GM23338 (cell line): Measurements from ENCODE around the gene MTHFS. TPM values are rescaled to one million over a fixed set of nuclear protein-coding genes. Genes with fewer than 3 reads are reported as not detected.

ENCODE experiments used
- ATAC-seq: fragments of 200-7000 bp; cut with Tn5 transposase; 3 replicates; pipeline ENCODE4 v1.9.1; 2020
- DNase-seq: peaks from one replicate; pipeline ENCODE4 v3.0.0-alpha.2; 2015; ENCODE audit warnings: low spot score
- H2AFZ ChIP-seq: fragments of 200-600 bp; sonication (generic); 2 replicates; pipeline ENCODE4 v1.8.0; 2016; ENCODE audit warnings: antibody characterized with exemption, mild to moderate bottlenecking, moderate library complexity
- H3F3A ChIP-seq: fragments of 200-600 bp; sonication (generic); replicated peaks from 2 replicates; pipeline ENCODE4 v1.8.0; 2017; ENCODE audit warnings: antibody characterized with exemption, mixed run types, low read depth
- H3K27ac ChIP-seq: fragments of 200-600 bp; sonication (generic); 2 replicates; pipeline ENCODE4 v1.6.1; 2016; ENCODE audit warnings: low read depth
- H3K27me3 ChIP-seq: fragments of 200-600 bp; sonication (generic); 2 replicates; pipeline ENCODE4 v1.8.0; 2016; ENCODE audit warnings: mild to moderate bottlenecking, mixed run types, moderate library complexity; ENCODE audit not compliant: insufficient read depth
- H3K36me3 ChIP-seq: fragments of 200-600 bp; sonication (generic); 2 replicates; pipeline ENCODE4 v1.8.0; 2016; ENCODE audit warnings: mild to moderate bottlenecking; ENCODE audit not compliant: insufficient read depth
- H3K4me1 ChIP-seq: fragments of 200-600 bp; sonication (generic); 2 replicates; pipeline ENCODE4 v1.8.0; 2016; ENCODE audit warnings: mild to moderate bottlenecking, moderate library complexity; ENCODE audit not compliant: insufficient read depth
- H3K4me2 ChIP-seq: fragments of 200-600 bp; sonication (generic); 2 replicates; pipeline ENCODE4 v1.7.1; 2017; ENCODE audit warnings: mixed run types
- H3K4me3 ChIP-seq: fragments of 200-600 bp; sonication (generic); 2 replicates; pipeline ENCODE4 v1.6.1; 2016; ENCODE audit warnings: mixed run types
- H3K79me2 ChIP-seq: fragments of 200-600 bp; sonication (generic); replicated peaks from 2 replicates; pipeline ENCODE4 v1.8.0; 2017; ENCODE audit warnings: mild to moderate bottlenecking; ENCODE audit not compliant: insufficient read depth
- H3K9me2 ChIP-seq: fragments of 200-600 bp; sonication (generic); 2 replicates; pipeline ENCODE4 v1.8.0; 2017; ENCODE audit not compliant: insufficient read depth
- H4K20me1 ChIP-seq: fragments of 200-600 bp; sonication (generic); replicated peaks from 2 replicates; pipeline ENCODE4 v1.8.0; 2017; ENCODE audit warnings: mild to moderate bottlenecking; ENCODE audit not compliant: insufficient read depth
- H3K27ac Mint-ChIP-seq: 2 replicates; pipeline ENCODE4 v1.8.0; 2020; ENCODE audit warnings: inconsistent platforms, mild to moderate bottlenecking, moderate library complexity, mixed read lengths
- H3K27me3 Mint-ChIP-seq: 3 replicates; pipeline ENCODE4 v1.8.0; 2022; ENCODE audit warnings: low read depth, mild to moderate bottlenecking, moderate library complexity, mixed read lengths, inconsistent platforms; ENCODE audit not compliant: insufficient read depth, poor library complexity
- H3K36me3 Mint-ChIP-seq: 3 replicates; pipeline ENCODE4 v1.8.0; 2021; ENCODE audit warnings: low read depth, mild to moderate bottlenecking, inconsistent platforms, moderate library complexity, mixed read lengths
- H3K4me1 Mint-ChIP-seq: 3 replicates; pipeline ENCODE4 v1.8.0; 2020; ENCODE audit warnings: mild to moderate bottlenecking, inconsistent platforms, mixed read lengths
- H3K4me3 Mint-ChIP-seq: 3 replicates; pipeline ENCODE4 v1.8.0; 2021; ENCODE audit warnings: moderate library complexity, mild to moderate bottlenecking, inconsistent platforms, mixed read lengths
- H3K9me3 Mint-ChIP-seq: 3 replicates; pipeline ENCODE4 v1.8.0; 2020; ENCODE audit warnings: moderate library complexity, mild to moderate bottlenecking, inconsistent platforms, mixed read lengths
- CREB1 ChIP-seq: fragments of 250-450 bp; sonication (Bioruptor Pico); IDR thresholded peaks from 2 replicates; pipeline ENCODE4 v1.5.0; 2020; ENCODE audit warnings: low read depth, mild to moderate bottlenecking, moderate library complexity
- EZH2phosphoT487 ChIP-seq: fragments of 200-600 bp; sonication (generic); IDR thresholded peaks from one replicate; pipeline ENCODE4 v1.8.1; 2018; ENCODE audit warnings: antibody characterized with exemption; ENCODE audit not compliant: unreplicated experiment
- JUNB ChIP-seq: IDR thresholded peaks from one replicate; pipeline ENCODE4 v1.6.1; 2016; ENCODE audit warnings: antibody characterized with exemption; ENCODE audit not compliant: unreplicated experiment
- polyA plus RNA-seq: library from polyadenylated mRNA; unstranded; fragments of >200 nt; fragmentation: Nextera tagmentation; extraction: Ambion mirVana; gene quantifications from 2 replicates; pipeline ENCODE4 v1.2.1, GENCODE V29; 2016
- total RNA-seq: library from RNA; depleted of rRNA; stranded (reverse); fragments of >200 nt; shearing (Covaris generic); gene quantifications from 2 replicates; pipeline ENCODE4 v1.2.3, GENCODE V29; 2014
- TF ChIP-seq, protein P1 (sequence below): fragments of 250-450 bp; sonication (Bioruptor Pico); IDR thresholded peaks from 2 replicates; pipeline ENCODE4 v1.5.0; 2020; ENCODE audit warnings: mild to moderate bottlenecking, moderate library complexity
- TF ChIP-seq, protein P2 (sequence below): IDR thresholded peaks from 2 replicates; pipeline ENCODE4 v1.6.1; 2016; ENCODE audit warnings: antibody characterized with exemption
- TF ChIP-seq, protein P3 (sequence below), 2 experiments: fragments of 200-600 bp in 1 of 2; sonication (generic) in 1 of 2; conservative IDR thresholded peaks; 2 replicates each; pipeline versions ENCODE4 v1.5.1 to v1.6.1; 2016 to 2017; ENCODE audit warnings: antibody characterized with exemption in 2 of 2, low read depth in 2 of 2, mild to moderate bottlenecking in 2 of 2, moderate library complexity in 1 of 2

The MTHFS gene
- total and polyA plus RNA-seq, 2 experiments from 2014 or later, result 33.2 to 62.0 TPM

DNA sequence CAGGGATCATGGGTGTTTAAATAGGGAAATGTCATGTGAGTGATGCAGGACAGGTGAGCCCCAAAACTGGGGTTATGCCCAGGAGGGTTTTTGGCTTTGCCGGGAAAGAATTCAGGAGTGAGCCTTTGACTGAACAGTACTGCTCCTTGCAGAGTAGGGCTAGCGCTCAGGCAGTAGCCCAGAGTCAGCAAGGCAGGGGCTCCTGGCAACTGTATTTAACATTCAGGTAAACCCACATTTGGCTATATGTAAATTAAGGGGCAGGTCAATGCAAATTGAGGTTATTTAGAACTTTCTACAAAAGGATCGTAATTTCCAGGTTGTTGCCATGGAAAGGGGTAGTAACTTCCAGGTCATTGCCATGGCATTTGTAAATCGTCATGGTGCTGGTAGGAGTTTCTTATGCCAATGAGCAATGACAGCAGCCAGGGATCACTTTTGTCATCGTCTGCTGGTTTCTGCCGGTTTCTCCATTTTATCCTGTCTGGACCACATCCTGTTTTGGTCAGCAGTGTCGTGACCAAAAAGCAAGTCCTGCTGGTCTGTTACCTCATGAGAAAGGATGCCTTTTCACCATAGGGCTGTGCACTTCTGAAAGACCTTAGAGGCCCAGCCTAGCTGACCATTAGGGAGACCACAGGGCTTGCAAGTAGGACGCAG lies 24.3 kb downstream of the MTHFS start:
- Mint-ChIP-seq H3K9me3 (peaks cover 39% of the 10 kb centered on the region), H3K4me3 (no peak overlapping the region), H3K27ac (peak overlapping the region; percentile 70; the same call in 1 of the 2 replicates), H3K36me3 (peaks cover 55% of the 10 kb centered on the region), H3K27me3 (no peaks in the 10 kb centered on the region), H3K4me1 (peaks cover 7% of the 10 kb centered on the region; the same call in 2 of the 3 replicates)
- peaks cover 44% of the 10 kb centered on the region for H3K79me2 ChIP-seq
- TF ChIP-seq CREB1, result no peak
- TF ChIP-seq, protein P1, sequence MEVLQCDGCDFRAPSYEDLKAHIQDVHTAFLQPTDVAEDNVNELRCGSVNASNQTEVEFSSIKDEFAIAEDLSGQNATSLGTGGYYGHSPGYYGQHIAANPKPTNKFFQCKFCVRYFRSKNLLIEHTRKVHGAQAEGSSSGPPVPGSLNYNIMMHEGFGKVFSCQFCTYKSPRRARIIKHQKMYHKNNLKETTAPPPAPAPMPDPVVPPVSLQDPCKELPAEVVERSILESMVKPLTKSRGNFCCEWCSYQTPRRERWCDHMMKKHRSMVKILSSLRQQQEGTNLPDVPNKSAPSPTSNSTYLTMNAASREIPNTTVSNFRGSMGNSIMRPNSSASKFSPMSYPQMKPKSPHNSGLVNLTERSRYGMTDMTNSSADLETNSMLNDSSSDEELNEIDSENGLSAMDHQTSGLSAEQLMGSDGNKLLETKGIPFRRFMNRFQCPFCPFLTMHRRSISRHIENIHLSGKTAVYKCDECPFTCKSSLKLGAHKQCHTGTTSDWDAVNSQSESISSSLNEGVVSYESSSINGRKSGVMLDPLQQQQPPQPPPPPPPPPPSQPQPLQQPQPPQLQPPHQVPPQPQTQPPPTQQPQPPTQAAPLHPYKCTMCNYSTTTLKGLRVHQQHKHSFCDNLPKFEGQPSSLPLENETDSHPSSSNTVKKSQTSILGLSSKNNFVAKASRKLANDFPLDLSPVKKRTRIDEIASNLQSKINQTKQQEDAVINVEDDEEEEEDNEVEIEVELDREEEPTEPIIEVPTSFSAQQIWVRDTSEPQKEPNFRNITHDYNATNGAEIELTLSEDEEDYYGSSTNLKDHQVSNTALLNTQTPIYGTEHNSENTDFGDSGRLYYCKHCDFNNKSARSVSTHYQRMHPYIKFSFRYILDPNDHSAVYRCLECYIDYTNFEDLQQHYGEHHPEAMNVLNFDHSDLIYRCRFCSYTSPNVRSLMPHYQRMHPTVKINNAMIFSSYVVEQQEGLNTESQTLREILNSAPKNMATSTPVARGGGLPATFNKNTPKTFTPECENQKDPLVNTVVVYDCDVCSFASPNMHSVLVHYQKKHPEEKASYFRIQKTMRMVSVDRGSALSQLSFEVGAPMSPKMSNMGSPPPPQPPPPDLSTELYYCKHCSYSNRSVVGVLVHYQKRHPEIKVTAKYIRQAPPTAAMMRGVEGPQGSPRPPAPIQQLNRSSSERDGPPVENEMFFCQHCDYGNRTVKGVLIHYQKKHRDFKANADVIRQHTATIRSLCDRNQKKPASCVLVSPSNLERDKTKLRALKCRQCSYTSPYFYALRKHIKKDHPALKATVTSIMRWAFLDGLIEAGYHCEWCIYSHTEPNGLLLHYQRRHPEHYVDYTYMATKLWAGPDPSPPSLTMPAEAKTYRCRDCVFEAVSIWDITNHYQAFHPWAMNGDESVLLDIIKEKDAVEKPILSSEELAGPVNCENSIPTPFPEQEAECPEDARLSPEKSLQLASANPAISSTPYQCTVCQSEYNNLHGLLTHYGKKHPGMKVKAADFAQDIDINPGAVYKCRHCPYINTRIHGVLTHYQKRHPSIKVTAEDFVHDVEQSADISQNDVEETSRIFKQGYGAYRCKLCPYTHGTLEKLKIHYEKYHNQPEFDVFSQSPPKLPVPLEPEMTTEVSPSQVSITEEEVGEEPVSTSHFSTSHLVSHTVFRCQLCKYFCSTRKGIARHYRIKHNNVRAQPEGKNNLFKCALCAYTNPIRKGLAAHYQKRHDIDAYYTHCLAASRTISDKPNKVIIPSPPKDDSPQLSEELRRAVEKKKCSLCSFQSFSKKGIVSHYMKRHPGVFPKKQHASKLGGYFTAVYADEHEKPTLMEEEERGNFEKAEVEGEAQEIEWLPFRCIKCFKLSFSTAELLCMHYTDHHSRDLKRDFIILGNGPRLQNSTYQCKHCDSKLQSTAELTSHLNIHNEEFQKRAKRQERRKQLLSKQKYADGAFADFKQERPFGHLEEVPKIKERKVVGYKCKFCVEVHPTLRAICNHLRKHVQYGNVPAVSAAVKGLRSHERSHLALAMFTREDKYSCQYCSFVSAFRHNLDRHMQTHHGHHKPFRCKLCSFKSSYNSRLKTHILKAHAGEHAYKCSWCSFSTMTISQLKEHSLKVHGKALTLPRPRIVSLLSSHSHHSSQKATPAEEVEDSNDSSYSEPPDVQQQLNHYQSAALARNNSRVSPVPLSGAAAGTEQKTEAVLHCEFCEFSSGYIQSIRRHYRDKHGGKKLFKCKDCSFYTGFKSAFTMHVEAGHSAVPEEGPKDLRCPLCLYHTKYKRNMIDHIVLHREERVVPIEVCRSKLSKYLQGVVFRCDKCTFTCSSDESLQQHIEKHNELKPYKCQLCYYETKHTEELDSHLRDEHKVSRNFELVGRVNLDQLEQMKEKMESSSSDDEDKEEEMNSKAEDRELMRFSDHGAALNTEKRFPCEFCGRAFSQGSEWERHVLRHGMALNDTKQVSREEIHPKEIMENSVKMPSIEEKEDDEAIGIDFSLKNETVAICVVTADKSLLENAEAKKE, result no peak
- H3K27me3 ChIP-seq, result no peaks in the 10 kb centered on the region
- DNase-seq, result peak; percentile 28
- peak; percentile 73 for ATAC-seq
- no peak overlapping the region for H2AFZ ChIP-seq
- no peaks in the 10 kb centered on the region for H3K4me1 ChIP-seq
- H3F3A ChIP-seq, result no peaks in the 10 kb centered on the region
- H3K4me3 ChIP-seq, result no peak overlapping the region
- H3K9me2 ChIP-seq, result peaks cover 9% of the 10 kb centered on the region; the same call in 1 of the 2 replicates
- H3K27ac ChIP-seq, result no peak overlapping the region
- no peak overlapping the region for H3K4me2 ChIP-seq
- H3K36me3 ChIP-seq, result peaks cover 32% of the 10 kb centered on the region
- H4K20me1 ChIP-seq, result no peaks in the 10 kb centered on the region

DNA sequence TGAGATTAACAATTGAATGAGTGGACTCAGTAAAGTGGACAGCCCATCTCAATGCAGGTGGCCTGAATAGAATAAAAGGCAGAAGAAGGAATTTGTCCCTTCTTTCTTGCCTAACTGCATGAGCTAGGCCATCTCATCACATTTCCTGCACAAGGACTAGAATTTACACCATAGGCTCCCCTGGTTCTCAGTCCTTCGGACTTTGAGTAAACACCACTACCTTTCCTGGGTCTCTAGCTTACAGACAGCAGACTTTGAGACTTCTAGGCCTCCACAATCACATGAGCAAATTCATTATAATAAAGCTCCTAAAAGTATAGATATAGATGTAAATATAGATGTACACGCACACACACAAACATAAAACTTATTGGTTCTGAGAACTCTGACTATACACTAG lies 28.3 kb downstream of the MTHFS start:
- no peaks in the 10 kb centered on the region for H3F3A ChIP-seq
- no peak overlapping the region for H3K27ac ChIP-seq
- peaks cover 5% of the 10 kb centered on the region for H3K36me3 ChIP-seq
- TF ChIP-seq, protein P2, sequence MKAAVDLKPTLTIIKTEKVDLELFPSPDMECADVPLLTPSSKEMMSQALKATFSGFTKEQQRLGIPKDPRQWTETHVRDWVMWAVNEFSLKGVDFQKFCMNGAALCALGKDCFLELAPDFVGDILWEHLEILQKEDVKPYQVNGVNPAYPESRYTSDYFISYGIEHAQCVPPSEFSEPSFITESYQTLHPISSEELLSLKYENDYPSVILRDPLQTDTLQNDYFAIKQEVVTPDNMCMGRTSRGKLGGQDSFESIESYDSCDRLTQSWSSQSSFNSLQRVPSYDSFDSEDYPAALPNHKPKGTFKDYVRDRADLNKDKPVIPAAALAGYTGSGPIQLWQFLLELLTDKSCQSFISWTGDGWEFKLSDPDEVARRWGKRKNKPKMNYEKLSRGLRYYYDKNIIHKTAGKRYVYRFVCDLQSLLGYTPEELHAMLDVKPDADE, result no peak
- TF ChIP-seq JUNB (no peak), EZH2phosphoT487 (no peak), CREB1 (no peak)
- TF ChIP-seq, protein P3, sequence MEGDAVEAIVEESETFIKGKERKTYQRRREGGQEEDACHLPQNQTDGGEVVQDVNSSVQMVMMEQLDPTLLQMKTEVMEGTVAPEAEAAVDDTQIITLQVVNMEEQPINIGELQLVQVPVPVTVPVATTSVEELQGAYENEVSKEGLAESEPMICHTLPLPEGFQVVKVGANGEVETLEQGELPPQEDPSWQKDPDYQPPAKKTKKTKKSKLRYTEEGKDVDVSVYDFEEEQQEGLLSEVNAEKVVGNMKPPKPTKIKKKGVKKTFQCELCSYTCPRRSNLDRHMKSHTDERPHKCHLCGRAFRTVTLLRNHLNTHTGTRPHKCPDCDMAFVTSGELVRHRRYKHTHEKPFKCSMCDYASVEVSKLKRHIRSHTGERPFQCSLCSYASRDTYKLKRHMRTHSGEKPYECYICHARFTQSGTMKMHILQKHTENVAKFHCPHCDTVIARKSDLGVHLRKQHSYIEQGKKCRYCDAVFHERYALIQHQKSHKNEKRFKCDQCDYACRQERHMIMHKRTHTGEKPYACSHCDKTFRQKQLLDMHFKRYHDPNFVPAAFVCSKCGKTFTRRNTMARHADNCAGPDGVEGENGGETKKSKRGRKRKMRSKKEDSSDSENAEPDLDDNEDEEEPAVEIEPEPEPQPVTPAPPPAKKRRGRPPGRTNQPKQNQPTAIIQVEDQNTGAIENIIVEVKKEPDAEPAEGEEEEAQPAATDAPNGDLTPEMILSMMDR (conservative IDR thresholded peaks at IDR 0.05; ENCODE audit: low read depth in 2 of 2), result no peak

More for the DNA sequence above, 28.3 kb downstream of the MTHFS start:
- no peaks in the 10 kb centered on the region for H3K27me3 Mint-ChIP-seq
- no peak overlapping the region for H3K4me3 ChIP-seq
- 0 out of 2 replicates have a peak, but pooled peaks cover 2% of the 10 kb centered on the region for H3K9me2 ChIP-seq
- no peak for ATAC-seq
- H3K9me3 Mint-ChIP-seq, result peaks cover under 1% of the 10 kb centered on the region; the same call in 1 of the 3 replicates
- H3K79me2 ChIP-seq, result peaks cover 16% of the 10 kb centered on the region
- H4K20me1 ChIP-seq, result no peaks in the 10 kb centered on the region
- H3K27me3 ChIP-seq, result no peaks in the 10 kb centered on the region
- no peak overlapping the region for H3K27ac Mint-ChIP-seq
- H3K4me2 ChIP-seq, result no peak overlapping the region
- H3K4me1 Mint-ChIP-seq, result peaks cover 7% of the 10 kb centered on the region; the same call in 2 of the 3 replicates
- no peaks in the 10 kb centered on the region for H3K4me1 ChIP-seq
- H3K4me3 Mint-ChIP-seq, result no peak overlapping the region
- H2AFZ ChIP-seq, result no peak overlapping the region
- H3K36me3 Mint-ChIP-seq, result peaks cover 16% of the 10 kb centered on the region
- DNase-seq, result no peak
